Neutrophil (primary cell): ENCODE results near the gene DUS1L.

Experiments
- H3K27ac ChIP-seq: fragments of 200-600 bp; sonication (generic); 2 replicates; pipeline ENCODE4 v1.5.1; 2016; ENCODE audit warnings: mild to moderate bottlenecking, moderate library complexity
- H3K27me3 ChIP-seq: fragments of 200-600 bp; sonication (generic); 2 replicates; pipeline ENCODE4 v1.6.0; 2016; ENCODE audit warnings: mild to moderate bottlenecking
- H3K36me3 ChIP-seq: fragments of 200-600 bp; sonication (generic); 2 replicates; pipeline ENCODE4 v1.5.1; 2017
- H3K4me1 ChIP-seq, 2 experiments: fragments of 200-600 bp in 1 of 2; sonication (generic) in 1 of 2; 1 replicate in 1 of 2; 2 replicates in 1 of 2; pipeline versions ENCODE4 v1.5.1 to v1.6.1; 2013 to 2016; ENCODE audit warnings: low read depth in 1 of 2, low read length in 1 of 2, mild to moderate bottlenecking in 1 of 2, moderate library complexity in 1 of 2; ENCODE audit not compliant: control insufficient read depth in 1 of 2, insufficient read depth in 1 of 2
- H3K4me3 ChIP-seq, 2 experiments: fragments of 200-600 bp in 1 of 2; sonication (generic) in 1 of 2; 1 replicate in 1 of 2; 2 replicates in 1 of 2; pipeline ENCODE4 v1.5.1; 2013 to 2016; ENCODE audit warnings: low read depth in 1 of 2, low read length in 1 of 2, mild to moderate bottlenecking in 1 of 2, moderate library complexity in 1 of 2
- H3K9me3 ChIP-seq: fragments of 200-600 bp; sonication (generic); 2 replicates; pipeline ENCODE4 v1.5.1; 2016
- TF ChIP-seq, protein P1 (sequence below): fragments of 200-600 bp; sonication (generic); IDR thresholded peaks from 2 replicates; pipeline ENCODE4 v1.5.1; 2016; ENCODE audit warnings: antibody characterized with exemption

Gene DUS1L

DNA sequence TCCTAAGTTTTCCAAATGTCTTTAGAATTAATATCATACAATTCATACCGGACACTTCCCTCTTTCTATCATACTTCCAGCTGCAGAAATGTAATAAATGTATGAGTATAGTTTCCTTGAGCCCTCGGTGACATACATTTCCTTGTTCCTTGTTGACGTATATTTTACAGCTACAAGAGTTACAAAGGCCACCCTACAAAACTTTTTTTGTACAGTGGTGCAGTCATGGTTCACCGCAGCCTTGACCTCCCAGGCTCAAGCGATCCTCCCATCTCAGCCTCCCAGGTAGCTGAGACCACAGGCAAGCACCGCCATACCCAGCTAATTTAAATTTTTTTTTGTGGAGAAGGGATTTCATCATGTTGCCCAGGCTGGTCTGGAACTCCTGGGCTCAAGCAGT, 7.2 kb upstream of the DUS1L start:
- H3K4me3 ChIP-seq: no peak overlapping the region
- H3K4me1 ChIP-seq: no peaks in the 10 kb centered on the region
- H3K27me3 ChIP-seq: peaks cover 3% of the 10 kb centered on the region
- no peak overlapping the region for H3K27ac ChIP-seq
- TF ChIP-seq, protein P1, sequence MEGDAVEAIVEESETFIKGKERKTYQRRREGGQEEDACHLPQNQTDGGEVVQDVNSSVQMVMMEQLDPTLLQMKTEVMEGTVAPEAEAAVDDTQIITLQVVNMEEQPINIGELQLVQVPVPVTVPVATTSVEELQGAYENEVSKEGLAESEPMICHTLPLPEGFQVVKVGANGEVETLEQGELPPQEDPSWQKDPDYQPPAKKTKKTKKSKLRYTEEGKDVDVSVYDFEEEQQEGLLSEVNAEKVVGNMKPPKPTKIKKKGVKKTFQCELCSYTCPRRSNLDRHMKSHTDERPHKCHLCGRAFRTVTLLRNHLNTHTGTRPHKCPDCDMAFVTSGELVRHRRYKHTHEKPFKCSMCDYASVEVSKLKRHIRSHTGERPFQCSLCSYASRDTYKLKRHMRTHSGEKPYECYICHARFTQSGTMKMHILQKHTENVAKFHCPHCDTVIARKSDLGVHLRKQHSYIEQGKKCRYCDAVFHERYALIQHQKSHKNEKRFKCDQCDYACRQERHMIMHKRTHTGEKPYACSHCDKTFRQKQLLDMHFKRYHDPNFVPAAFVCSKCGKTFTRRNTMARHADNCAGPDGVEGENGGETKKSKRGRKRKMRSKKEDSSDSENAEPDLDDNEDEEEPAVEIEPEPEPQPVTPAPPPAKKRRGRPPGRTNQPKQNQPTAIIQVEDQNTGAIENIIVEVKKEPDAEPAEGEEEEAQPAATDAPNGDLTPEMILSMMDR: no peak
- H3K36me3 ChIP-seq: no peaks in the 10 kb centered on the region
- H3K9me3 ChIP-seq: no peaks in the 10 kb centered on the region

DNA sequence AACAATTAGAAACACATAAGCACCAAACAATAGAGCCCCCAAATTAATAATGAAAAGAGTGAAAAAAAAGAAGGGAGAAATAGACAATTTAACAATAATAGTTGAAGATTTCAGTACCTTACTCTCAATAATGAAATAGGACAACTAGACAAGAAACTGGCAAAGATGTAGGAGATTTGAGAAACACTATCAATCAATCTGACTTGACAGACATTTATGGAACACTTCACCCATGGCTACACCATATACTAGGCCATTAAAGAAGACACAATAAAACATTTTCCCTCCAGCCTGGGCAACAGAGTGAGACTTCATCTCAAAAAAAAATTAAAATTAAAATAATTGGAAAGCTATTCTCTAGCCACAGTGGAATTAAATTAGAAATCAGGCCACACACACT, 5.0 kb upstream of the DUS1L start:
- no peaks in the 10 kb centered on the region for H3K9me3 ChIP-seq
- peaks cover 4% of the 10 kb centered on the region in 2 experiments for H3K4me1 ChIP-seq
- H3K27me3 ChIP-seq: peaks cover 3% of the 10 kb centered on the region
- TF ChIP-seq, protein P1: no peak
- no peak overlapping the region for H3K4me3 ChIP-seq
- no peaks in the 10 kb centered on the region for H3K36me3 ChIP-seq
- H3K27ac ChIP-seq: no peak overlapping the region

DNA sequence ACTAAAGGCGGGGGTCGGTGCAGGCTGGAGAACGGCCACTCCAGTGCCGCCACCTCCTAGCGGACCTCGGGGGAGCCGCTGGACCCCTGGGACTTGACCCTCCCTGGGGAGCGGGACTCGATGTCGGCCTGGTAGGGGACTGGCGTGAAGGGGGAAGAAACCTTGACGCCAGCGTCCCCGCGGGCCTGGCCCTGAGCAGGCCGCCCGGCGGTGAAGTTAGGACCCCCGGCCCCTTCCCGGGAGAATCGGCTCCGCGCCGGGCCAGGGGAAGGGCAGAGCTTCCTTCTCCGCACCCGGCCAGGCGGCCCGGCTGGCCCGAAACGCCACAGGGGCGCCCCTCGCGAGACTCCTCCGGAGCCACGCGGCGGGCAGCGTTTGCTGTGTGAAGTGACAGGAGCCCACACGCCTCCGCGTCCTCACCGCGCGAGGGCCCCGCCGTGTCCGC, 389 bp downstream of the DUS1L start:
- peaks cover 16% of the 10 kb centered on the region in 2 experiments for H3K4me1 ChIP-seq
- peaks cover 34% of the 10 kb centered on the region for H3K36me3 ChIP-seq
- TF ChIP-seq, protein P1: no peak
- no peaks in the 10 kb centered on the region for H3K27me3 ChIP-seq
- no peaks in the 10 kb centered on the region for H3K9me3 ChIP-seq
- peak overlapping the region; percentile 53 for H3K27ac ChIP-seq
- peak overlapping the region; percentile 64 to 71 for H3K4me3 ChIP-seq

DNA sequence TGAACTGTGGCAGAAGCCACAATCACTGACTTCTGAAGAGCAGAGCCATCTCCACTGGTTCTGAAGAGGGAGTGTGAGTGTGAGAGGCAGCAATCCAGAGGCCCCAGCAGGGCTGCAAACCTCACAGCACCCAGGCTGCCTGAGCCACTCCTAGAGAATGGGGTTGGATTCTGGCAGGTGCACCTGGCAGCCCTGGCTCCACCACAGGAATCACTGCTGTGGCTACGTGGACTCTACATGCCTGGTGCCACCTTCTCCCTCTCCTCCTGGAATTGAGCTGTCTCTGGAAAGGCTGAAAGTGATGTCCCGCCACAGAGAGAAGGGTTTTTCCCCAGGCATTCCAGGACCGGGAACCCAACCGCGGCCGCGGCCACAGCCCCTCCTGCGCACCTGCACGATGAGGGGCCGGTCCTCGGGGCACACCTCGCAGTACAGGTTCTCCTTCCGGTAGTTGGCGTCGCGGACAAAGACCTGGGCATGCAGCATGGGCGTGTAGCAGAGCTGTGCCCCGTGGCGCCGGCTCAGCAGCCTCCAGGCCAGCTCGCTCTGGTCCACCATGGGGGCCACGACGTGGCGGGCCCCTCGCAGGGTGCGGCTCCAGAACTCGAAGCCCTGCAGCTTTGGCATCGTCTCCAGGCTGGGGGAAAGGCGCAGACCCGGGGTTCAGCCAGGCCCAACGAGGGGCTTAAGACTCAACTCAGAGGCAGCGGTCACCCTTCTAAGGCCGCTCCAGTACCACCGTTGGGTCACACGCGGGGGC, 991 bp downstream of the DUS1L start:
- Histone ChIP-seq H3K36me3 (peaks cover 40% of the 10 kb centered on the region), H3K9me3 (no peaks in the 10 kb centered on the region), H3K4me1 (peaks cover 16% of the 10 kb centered on the region in 2 experiments), H3K4me3 (peak overlapping the region; percentile 64 to 71), H3K27me3 (no peaks in the 10 kb centered on the region), H3K27ac (no peak overlapping the region)
- TF ChIP-seq, protein P1: no peak

DNA sequence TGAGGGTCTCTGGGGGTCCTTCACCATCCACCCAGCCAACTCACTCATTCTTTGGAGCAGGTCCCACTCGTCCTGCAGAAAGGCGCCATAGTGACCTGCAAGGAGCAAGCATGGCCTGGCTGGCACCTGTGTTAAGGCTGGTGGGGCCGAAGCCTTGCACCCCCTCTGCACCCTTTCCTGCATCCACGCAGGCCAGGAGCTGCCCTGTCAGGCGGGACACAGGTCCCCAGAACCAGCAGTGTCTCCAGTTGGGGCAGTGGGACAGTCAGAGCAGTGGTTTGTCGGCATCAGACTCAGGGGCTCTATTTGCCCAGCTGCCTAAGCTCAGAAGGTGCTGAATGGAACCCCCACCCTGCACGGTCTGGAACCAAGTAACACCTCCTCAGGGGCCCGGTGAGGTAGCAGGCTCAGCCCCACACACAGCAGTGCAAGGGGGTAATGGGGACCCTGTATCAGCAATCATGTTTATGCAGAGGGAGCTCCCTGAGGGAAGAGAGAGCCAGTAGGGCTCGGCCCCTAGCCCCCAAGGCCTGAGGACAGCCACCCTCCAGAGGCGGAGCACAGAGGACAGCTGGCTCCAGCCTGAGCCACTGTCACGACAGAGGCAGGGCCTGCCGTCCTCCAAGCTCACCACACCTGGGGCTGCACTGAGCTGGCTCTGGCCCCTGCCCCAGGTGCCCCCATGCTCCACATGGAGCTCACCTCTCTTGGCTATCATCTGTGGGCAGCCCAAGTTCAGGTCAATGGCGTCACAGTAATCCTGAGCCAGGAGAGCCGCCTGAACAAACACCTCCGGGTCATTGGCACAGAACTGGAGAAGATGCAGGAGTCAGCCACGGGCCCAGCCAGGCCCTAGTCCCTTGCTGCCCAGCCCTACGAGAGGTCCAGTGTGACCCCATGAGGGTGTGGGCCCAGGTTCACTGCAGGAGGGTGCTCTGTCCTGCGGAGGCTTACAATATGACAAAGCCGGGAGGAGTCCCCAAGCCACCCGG, 1.9 kb downstream of the DUS1L start:
- peaks cover 49% of the 10 kb centered on the region for H3K36me3 ChIP-seq
- TF ChIP-seq, protein P1: no peak
- H3K27me3 ChIP-seq: no peaks in the 10 kb centered on the region
- peaks cover 16% of the 10 kb centered on the region in 2 experiments for H3K4me1 ChIP-seq
- H3K27ac ChIP-seq: no peak overlapping the region
- H3K9me3 ChIP-seq: no peaks in the 10 kb centered on the region
- no peak overlapping the region for H3K4me3 ChIP-seq
